MG63 (cell line): Measurements from ENCODE around the gene NUDT6. TPM values are rescaled to one million over a fixed set of nuclear protein-coding genes. Genes with fewer than 3 reads are reported as not detected.

Experiments
- DNase-seq: peaks from one replicate; pipeline ENCODE4 v3.0.0-alpha.2; 2020
- H3K27me3 ChIP-seq: fragments of 250-450 bp; sonication (Bioruptor Pico); 2 replicates; pipeline ENCODE4 v1.5.1; 2020; ENCODE audit warnings: mild to moderate bottlenecking, moderate library complexity
- H3K36me3 ChIP-seq: fragments of 250-450 bp; sonication (Bioruptor Pico); 2 replicates; pipeline ENCODE4 v1.5.1; 2020; ENCODE audit warnings: mild to moderate bottlenecking, moderate library complexity
- H3K4me3 ChIP-seq: fragments of 250-450 bp; sonication (Bioruptor Pico); 2 replicates; pipeline ENCODE4 v1.5.1; 2020; ENCODE audit warnings: mild to moderate bottlenecking, moderate library complexity
- H3K9me3 ChIP-seq: fragments of 250-450 bp; sonication (Bioruptor Pico); 2 replicates; pipeline ENCODE4 v1.5.1; 2020; ENCODE audit warnings: mild to moderate bottlenecking, moderate library complexity
- total RNA-seq: library from RNA; depleted of rRNA; stranded (reverse); fragments of >200 nt; shearing (Covaris generic); gene quantifications from 2 replicates; pipeline ENCODE4 v1.2.3, GENCODE V29; 2014; ENCODE audit warnings: low replicate concordance

The NUDT6 gene
- total RNA-seq, 1 experiment from 2014 or later = 17.9 TPM

- H3K9me3 ChIP-seq = no peaks in the 10 kb centered on the region
- H3K4me3 ChIP-seq = peak overlapping the region; percentile 91
- no peaks in the 10 kb centered on the region for H3K27me3 ChIP-seq
- peaks cover 8% of the 10 kb centered on the region; the same call in 1 of the 2 replicates for H3K36me3 ChIP-seq
- peak; percentile 88 for DNase-seq
Measured at GRCh38 chr4:122922877-122923511, 597 bp upstream of the NUDT6 start.

- Histone ChIP-seq H3K4me3 (peak overlapping the region; percentile 91), H3K9me3 (no peaks in the 10 kb centered on the region), H3K36me3 (peaks cover 9% of the 10 kb centered on the region; the same call in 1 of the 2 replicates), H3K27me3 (no peaks in the 10 kb centered on the region)
- no peak for DNase-seq
Measured at GRCh38 chr4:122921300-122921699, 1.1 kb downstream of the NUDT6 start.

GRCh38 chr4:122920473-122920872 lies 1.9 kb downstream of the NUDT6 start:
- H3K9me3 ChIP-seq = no peaks in the 10 kb centered on the region
- H3K36me3 ChIP-seq = peaks cover 9% of the 10 kb centered on the region
- DNase-seq = no peak
- H3K4me3 ChIP-seq = no peak overlapping the region
- H3K27me3 ChIP-seq = no peaks in the 10 kb centered on the region

- Histone ChIP-seq H3K27me3 (no peaks in the 10 kb centered on the region), H3K9me3 (no peaks in the 10 kb centered on the region), H3K4me3 (no peak overlapping the region), H3K36me3 (peaks cover 17% of the 10 kb centered on the region)
- DNase-seq = no peak
Measured at GRCh38 chr4:122917731-122918130, 4.7 kb downstream of the NUDT6 start.

- DNase-seq = no peak
- Histone ChIP-seq H3K9me3 (no peaks in the 10 kb centered on the region), H3K27me3 (no peaks in the 10 kb centered on the region), H3K4me3 (no peak overlapping the region), H3K36me3 (peaks cover 31% of the 10 kb centered on the region)
Measured at GRCh38 chr4:122914938-122915337, 7.5 kb downstream of the NUDT6 start.

- Histone ChIP-seq H3K4me3 (no peak overlapping the region), H3K27me3 (no peaks in the 10 kb centered on the region), H3K36me3 (peaks cover 31% of the 10 kb centered on the region), H3K9me3 (no peaks in the 10 kb centered on the region)
- no peak for DNase-seq
Measured at GRCh38 chr4:122914292-122914904, 8.0 kb downstream of the NUDT6 start.

- no peak for DNase-seq
- peaks cover 31% of the 10 kb centered on the region for H3K36me3 ChIP-seq
- H3K27me3 ChIP-seq = no peaks in the 10 kb centered on the region
- no peaks in the 10 kb centered on the region for H3K9me3 ChIP-seq
- H3K4me3 ChIP-seq = no peak overlapping the region
Measured at GRCh38 chr4:122912810-122913575, 9.4 kb downstream of the NUDT6 start.

GRCh38 chr4:122911588-122911987 lies 10.8 kb downstream of the NUDT6 start:
- no peaks in the 10 kb centered on the region for H3K27me3 ChIP-seq
- DNase-seq = no peak
- H3K36me3 ChIP-seq = peaks cover 31% of the 10 kb centered on the region
- no peaks in the 10 kb centered on the region for H3K9me3 ChIP-seq
- no peak overlapping the region for H3K4me3 ChIP-seq

GRCh38 chr4:122909683-122910082 lies 12.7 kb downstream of the NUDT6 start:
- no peak for DNase-seq
- no peak overlapping the region for H3K4me3 ChIP-seq
- H3K36me3 ChIP-seq = peaks cover 24% of the 10 kb centered on the region
- no peaks in the 10 kb centered on the region for H3K9me3 ChIP-seq
- no peaks in the 10 kb centered on the region for H3K27me3 ChIP-seq

GRCh38 chr4:122908223-122908622 lies 14.2 kb downstream of the NUDT6 start:
- Histone ChIP-seq H3K4me3 (no peak overlapping the region), H3K27me3 (no peaks in the 10 kb centered on the region), H3K36me3 (peaks cover 22% of the 10 kb centered on the region), H3K9me3 (no peaks in the 10 kb centered on the region)
- no peak for DNase-seq

GRCh38 chr4:122906859-122907305 lies 15.5 kb downstream of the NUDT6 start:
- Histone ChIP-seq H3K9me3 (no peaks in the 10 kb centered on the region), H3K36me3 (peaks cover 15% of the 10 kb centered on the region), H3K4me3 (no peak overlapping the region), H3K27me3 (no peaks in the 10 kb centered on the region)
- DNase-seq = no peak

GRCh38 chr4:122903766-122904288 lies 18.6 kb downstream of the NUDT6 start:
- Histone ChIP-seq H3K27me3 (no peaks in the 10 kb centered on the region), H3K4me3 (no peak overlapping the region), H3K9me3 (no peaks in the 10 kb centered on the region), H3K36me3 (peaks cover 14% of the 10 kb centered on the region)
- no peak for DNase-seq

GRCh38 chr4:122901247-122902010 lies 21.0 kb downstream of the NUDT6 start:
- Histone ChIP-seq H3K27me3 (no peaks in the 10 kb centered on the region), H3K9me3 (no peaks in the 10 kb centered on the region), H3K36me3 (peaks cover 28% of the 10 kb centered on the region), H3K4me3 (no peak overlapping the region)
- no peak for DNase-seq

- H3K36me3 ChIP-seq = peaks cover 32% of the 10 kb centered on the region
- no peaks in the 10 kb centered on the region for H3K9me3 ChIP-seq
- H3K4me3 ChIP-seq = no peak overlapping the region
- no peak for DNase-seq
- H3K27me3 ChIP-seq = no peaks in the 10 kb centered on the region
Measured at GRCh38 chr4:122900314-122900713, 22.1 kb downstream of the NUDT6 start.

- DNase-seq = no peak
- peaks cover 32% of the 10 kb centered on the region for H3K36me3 ChIP-seq
- no peak overlapping the region for H3K4me3 ChIP-seq
- no peaks in the 10 kb centered on the region for H3K27me3 ChIP-seq
- no peaks in the 10 kb centered on the region for H3K9me3 ChIP-seq
Measured at GRCh38 chr4:122899682-122900081, 22.7 kb downstream of the NUDT6 start.

- peaks cover 36% of the 10 kb centered on the region for H3K36me3 ChIP-seq
- H3K4me3 ChIP-seq = no peak overlapping the region
- DNase-seq = peak; percentile 67
- no peaks in the 10 kb centered on the region for H3K9me3 ChIP-seq
- no peaks in the 10 kb centered on the region for H3K27me3 ChIP-seq
Measured at GRCh38 chr4:122898370-122899150, 23.8 kb downstream of the NUDT6 start.
